ENCODE measurements around the gene C16orf96. TPM values are rescaled to one million over a fixed set of nuclear protein-coding genes. Genes with fewer than 3 reads are reported as not detected.

Gene C16orf96
- total RNA-seq, 1 donor from 2014 or later: 0.54 TPM

GRCh38 chr16:4610011-4611005 lies 54.2 kb downstream of the C16orf96 start:
- Mint-ChIP-seq H3K27ac (ENCODE audit: unreplicated experiment) (no peak overlapping the region), H3K4me1 (ENCODE audit: unreplicated experiment) (no peaks in the 10 kb centered on the region), H3K36me3 (ENCODE audit: low read depth, unreplicated experiment) (peaks cover 3% of the 10 kb centered on the region), H3K9me3 (ENCODE audit: unreplicated experiment) (no peaks in the 10 kb centered on the region), H3K4me3 (ENCODE audit: unreplicated experiment) (no peak overlapping the region), H3K27me3 (ENCODE audit: unreplicated experiment) (peaks cover 4% of the 10 kb centered on the region)
- DNase-seq (ENCODE audit: low spot score): no peak
- no peak for TF ChIP-seq CTCF (IDR thresholded peaks at IDR 0.05; ENCODE audit: unreplicated experiment)

GRCh38 chr16:4611337-4612021 lies 55.3 kb downstream of the C16orf96 start:
- Mint-ChIP-seq H3K27me3 (ENCODE audit: unreplicated experiment) (peaks cover 9% of the 10 kb centered on the region), H3K9me3 (ENCODE audit: unreplicated experiment) (no peaks in the 10 kb centered on the region), H3K27ac (ENCODE audit: unreplicated experiment) (no peak overlapping the region), H3K4me1 (ENCODE audit: unreplicated experiment) (peaks cover 1% of the 10 kb centered on the region), H3K4me3 (ENCODE audit: unreplicated experiment) (no peak overlapping the region), H3K36me3 (ENCODE audit: low read depth, unreplicated experiment) (no peaks in the 10 kb centered on the region)
- TF ChIP-seq CTCF (IDR thresholded peaks at IDR 0.05; ENCODE audit: unreplicated experiment): no peak
- no peak for DNase-seq (ENCODE audit: low spot score)

- no peak overlapping the region for H3K4me3 Mint-ChIP-seq (ENCODE audit: unreplicated experiment)
- no peaks in the 10 kb centered on the region for H3K9me3 Mint-ChIP-seq (ENCODE audit: unreplicated experiment)
- no peaks in the 10 kb centered on the region for H3K36me3 Mint-ChIP-seq (ENCODE audit: low read depth, unreplicated experiment)
- H3K4me1 Mint-ChIP-seq (ENCODE audit: unreplicated experiment): peaks cover 5% of the 10 kb centered on the region
- H3K27me3 Mint-ChIP-seq (ENCODE audit: unreplicated experiment): peaks cover 8% of the 10 kb centered on the region
- TF ChIP-seq CTCF (IDR thresholded peaks at IDR 0.05; ENCODE audit: unreplicated experiment): no peak
- no peak for DNase-seq (ENCODE audit: low spot score)
- H3K27ac Mint-ChIP-seq (ENCODE audit: unreplicated experiment): no peak overlapping the region
Observed at GRCh38 chr16:4612474-4612931, 56.4 kb downstream of the C16orf96 start.

- Mint-ChIP-seq H3K27ac (ENCODE audit: unreplicated experiment) (no peak overlapping the region), H3K4me3 (ENCODE audit: unreplicated experiment) (peak overlapping the region; percentile 85), H3K27me3 (ENCODE audit: unreplicated experiment) (peaks cover 8% of the 10 kb centered on the region), H3K9me3 (ENCODE audit: unreplicated experiment) (no peaks in the 10 kb centered on the region), H3K36me3 (ENCODE audit: low read depth, unreplicated experiment) (no peaks in the 10 kb centered on the region), H3K4me1 (ENCODE audit: unreplicated experiment) (peaks cover 9% of the 10 kb centered on the region)
- no peak for TF ChIP-seq CTCF (IDR thresholded peaks at IDR 0.05; ENCODE audit: unreplicated experiment)
- DNase-seq (ENCODE audit: low spot score): no peak
Observed at GRCh38 chr16:4612977-4613635, 57.0 kb downstream of the C16orf96 start.

All from endothelial cell (in vitro differentiated cells).